HCEC 1CT (cell line): Measurements from ENCODE around the gene HOXB6.

Experiments used
- DNase-seq: peaks from one replicate; pipeline ENCODE4 v3.0.0-alpha.2; 2017

The HOXB6 gene

DNA sequence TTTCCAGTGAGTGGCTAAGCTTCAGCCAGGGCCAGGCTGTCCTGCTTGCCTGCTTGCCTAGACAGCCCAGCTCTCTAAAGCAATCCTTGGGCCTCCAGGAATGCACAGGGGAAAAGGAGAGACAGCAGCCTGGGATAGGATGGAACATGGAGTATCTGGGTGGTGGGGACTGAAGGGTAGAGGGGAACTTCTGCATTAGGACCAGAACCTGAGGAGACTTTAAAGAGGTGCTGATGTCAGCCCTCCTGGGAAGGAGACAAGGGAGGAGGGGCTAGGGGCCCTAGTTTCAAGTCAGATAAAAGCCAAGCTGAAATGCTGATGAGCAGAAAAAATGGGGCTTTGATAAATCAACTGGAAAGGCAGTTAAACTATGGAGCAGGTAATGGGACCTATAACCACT is 4.2 kb upstream of the HOXB6 start:
- no peak for DNase-seq

DNA sequence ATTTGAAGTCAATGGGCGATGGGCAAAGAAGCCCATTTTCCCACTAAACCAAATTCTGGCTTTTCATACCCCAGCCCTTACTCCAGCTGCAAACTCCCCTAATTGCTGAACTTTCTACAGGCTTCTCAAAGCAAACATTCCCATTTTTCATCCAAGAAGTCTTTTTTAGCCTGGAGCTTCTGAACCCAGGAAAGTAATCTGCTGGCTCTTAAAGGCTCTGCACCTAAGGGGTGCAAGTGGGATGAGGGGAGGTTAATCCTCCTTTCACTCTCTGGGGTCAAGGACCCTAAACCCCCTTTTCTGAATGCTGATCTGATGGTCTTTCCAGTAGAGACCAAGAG is 3.7 kb upstream of the HOXB6 start:
- DNase-seq = no peak

DNA sequence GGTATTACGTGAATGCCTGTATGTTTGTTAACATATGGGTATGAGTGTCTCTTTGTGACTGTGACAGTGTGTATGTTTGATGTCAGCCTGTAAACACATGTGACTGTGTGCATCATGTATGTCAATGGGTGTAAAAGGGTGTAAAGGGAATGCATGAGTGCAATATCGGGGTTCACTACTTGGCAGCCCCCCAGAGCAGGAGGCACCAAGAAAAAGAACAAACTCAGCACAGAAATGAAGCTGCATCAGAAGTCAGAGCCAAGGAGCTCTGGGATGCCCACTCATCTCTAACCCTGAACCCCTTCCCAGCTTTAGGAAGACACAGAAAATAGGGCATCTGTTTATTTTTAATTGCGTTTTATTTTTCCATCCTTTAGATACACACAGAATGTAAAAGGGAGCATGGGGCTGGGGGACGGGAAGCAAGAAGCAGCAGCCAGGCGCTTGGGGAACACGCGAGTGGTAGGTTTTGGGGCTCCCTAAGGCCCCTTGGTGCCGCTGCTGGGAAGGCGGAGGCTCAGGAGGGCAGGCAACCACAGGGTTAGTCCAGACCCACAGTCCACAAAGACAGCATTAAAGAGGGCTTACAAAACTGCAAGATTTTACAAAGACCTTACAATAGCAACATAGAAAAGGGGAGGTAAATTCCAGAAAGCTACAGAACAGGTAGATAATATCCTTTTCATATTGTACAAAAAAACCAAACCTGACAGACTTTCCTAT is 2.3 kb upstream of the HOXB6 start:
- DNase-seq = no peak

DNA sequence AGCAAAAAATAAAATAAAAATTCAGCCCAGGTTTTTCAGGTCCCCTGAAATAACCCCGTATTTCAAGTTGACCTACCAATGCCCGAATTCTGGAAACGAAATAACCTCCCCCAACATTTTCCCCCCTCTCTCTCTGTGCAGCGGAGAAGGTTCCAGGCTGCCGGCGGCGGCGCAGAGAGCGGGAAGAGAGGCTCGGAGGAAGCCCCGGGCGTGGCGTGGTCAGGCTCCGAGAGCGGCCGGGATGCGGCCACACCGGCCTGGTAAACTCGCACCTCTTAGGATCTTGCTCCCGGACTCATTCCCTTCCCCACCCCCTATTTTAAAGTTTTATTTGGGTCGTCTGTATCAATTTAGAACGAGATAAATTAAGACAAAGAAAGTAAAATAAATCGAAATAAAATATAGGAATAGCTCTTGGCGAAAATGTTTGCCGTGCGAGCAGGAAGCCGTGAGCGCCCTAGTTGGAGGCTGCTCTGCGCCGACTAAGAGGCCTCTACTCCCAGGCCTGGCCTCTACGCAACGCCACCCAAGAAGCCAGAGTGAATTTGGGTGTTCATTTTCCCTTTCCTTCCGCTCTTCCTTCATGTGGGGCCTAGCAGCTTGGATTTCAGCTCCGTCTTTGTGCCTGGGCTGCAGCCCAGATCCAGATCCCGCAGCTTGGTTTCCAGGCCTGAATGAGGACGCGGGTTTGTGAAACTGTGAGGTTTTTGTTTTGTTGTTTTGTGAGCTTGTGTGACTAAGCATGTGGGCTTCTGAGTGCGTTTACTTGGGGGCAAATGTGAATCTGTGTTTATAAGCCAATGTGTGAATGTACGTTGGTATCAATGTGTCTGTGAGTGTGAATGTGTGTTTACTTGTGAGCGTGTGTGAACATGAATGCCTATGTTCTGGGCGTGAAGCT is 1.5 kb upstream of the HOXB6 start:
- no peak for DNase-seq

DNA sequence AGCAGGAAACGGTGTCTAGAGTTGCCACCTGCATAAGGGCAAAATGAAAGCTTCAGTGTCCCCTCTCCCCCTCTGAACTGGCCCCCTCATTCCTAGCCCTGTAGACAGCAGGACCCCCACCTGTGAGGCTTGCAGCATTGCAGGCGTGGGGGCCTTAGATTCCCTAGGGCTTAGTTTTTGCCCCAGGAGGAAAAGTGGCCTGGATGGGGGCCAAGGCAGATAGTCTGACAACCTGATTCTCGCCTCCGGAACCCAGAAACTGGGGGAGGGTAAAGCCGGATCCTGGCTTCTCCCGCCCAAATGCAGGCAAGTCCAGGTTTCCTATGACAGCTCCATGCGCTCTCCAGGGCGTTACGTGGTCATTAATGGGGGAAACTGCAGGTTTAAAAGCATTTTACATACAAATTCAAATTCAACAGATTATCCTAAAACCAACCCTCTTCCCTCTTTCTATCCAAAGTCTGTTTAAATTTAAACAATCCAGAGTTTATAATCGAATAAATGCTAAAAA is 678 bp upstream of the HOXB6 start:
- no peak for DNase-seq

DNA sequence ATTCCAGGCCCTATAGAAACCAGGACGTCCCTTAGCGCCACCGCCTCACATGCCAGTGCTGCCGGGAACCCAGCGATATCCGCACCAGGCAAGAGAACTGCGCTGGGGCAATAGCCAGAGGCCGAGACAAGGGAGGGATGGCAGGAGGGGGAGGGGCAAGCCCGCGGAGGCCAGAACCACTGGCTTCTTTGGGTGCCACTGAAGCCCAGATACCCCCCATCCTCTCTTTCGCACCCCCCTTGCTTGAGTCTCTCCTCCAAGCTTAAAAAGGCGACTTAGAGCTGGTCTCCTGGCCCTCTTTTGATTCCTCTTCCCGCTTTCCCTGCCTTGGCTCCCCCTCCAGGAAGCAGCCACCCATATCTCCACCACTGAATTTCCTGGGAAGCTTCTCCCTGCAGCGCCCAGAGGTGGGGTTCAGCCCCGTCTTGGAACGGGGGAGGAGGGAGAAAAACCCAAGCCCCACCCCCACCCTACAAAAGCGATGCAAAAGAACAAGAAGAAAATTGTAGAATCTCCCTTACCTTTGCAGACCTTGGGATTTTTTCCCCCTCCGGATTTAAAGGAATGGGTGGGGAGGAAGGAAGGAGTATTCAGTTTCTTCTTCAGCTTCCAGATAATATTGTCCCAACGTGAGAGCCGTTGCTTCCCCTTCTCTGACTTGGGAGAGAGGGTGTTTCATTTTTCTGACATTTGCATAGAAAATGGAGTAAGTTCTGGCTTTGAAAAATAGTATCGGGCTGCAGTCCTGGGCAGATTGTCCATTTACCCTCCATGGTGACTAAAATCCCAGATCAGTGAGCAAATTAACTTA is 622 bp downstream of the HOXB6 start:
- peak; percentile 58 for DNase-seq

DNA sequence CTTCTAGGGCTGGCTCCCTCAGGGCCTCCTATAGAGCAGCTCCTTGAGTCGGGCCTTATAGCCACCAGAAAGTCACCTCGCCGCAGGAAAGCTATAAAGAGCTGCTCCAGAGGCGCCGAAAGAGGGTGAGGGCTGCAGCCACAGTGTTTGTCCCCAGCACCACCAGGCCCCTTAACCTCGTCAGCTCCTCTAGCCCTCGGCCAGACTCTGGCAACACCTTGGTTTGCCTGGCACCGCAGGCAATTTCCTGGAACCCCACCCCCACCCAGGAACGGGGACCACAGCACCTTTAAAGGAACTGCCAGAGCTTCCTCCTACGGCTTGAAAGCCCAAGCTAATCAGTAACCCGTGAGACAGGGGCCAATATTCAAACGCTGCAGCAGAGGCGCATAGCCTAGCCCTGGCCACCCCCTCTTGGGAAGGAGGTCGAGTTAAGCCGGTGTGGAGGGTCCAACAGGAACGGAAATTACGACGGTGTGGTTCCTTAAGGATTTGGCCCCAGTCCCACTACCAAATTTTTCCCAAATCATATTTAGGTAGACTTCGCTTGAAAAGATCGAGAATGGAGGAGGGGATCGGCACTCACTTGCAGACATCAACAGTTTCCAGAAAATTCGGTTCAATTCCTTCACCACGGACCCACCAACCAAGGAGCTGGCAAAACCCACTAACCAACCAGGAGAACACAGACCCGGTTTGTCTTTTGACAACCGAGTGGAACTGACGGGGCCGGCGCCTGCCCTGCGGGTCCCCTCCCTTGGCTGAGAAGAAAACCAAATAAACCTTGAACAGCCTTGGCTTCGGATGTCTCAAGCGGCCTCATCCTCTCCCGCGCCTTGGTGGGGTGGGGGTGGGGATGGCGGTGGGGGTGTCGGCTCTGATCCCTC is 3.0 kb downstream of the HOXB6 start:
- DNase-seq = no peak

DNA sequence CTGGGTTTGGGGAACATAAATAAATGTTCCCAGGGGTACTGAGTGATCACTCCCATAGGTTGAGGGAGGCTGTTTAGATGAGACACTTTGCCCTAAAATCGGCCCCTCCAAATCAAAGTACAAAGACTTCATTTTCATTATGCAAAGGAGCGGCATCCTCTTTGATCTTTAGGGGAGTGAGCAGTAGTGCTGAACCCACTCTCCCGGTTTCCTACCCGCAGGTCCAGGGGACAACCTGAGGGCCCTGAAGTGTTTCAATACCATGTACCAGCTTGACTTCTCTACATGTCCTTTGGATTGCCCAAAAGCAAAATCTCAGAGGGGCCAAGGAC is 3.6 kb downstream of the HOXB6 start:
- DNase-seq = no peak

DNA sequence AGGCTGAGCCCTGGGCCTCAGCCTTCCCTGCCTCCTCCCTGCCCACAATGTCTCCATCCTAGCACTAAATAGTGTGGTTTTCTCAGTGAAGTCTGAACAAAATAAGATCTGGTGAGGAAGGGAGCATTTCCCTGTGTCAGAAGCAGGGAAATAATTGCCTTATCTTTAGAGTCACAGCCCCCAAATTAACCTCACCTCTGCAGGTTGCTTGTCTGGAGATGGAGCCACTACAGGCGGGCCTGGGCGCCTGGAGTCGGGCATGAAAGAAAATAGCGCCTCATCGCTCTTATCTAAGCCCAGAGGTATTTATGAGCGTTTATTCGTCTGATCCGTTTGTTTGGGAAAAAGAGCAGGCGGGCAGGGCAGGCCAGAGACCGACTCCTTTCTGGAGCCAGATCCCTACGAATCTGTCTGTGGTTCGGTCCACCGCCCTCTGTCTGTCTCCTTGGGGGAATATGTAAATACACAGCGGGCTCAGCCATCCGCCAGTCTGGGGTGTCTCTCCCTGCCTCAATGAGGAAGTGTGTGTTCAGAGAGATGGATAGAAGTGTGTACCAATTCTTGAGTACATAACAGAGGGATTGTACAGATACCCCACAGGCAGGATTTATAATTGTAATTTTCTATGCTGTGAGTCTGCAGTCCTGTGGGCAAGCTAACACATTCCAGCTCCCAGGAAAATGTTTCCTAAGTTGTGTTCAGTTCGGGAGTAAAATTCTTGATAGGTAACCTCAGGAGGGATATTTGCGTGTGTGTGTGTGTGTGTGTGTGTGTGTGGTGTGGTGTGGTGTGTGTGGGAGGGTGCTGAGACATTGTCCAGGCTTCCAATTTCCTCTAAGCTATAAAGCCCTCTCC is 4.3 kb downstream of the HOXB6 start:
- no peak for DNase-seq

DNA sequence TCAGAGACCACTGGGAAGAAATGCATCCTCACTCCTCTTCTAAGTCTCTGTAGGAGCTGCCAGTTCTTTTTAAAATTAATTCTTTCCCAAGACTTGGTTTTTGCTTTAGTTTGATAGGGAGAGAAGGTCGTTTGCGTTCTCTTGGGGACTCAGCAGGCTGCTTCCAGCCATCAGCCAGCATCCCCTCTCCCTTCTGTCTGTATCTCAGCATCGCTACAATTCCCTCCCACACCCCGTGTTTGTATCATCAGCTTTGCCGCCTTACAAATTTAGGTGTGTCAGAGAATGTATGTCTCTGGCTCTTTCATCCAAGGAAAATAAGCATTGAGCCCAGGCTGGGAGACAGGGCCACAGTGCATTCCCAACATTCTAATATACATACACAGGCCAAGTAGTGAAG is 5.4 kb downstream of the HOXB6 start:
- DNase-seq = no peak

DNA sequence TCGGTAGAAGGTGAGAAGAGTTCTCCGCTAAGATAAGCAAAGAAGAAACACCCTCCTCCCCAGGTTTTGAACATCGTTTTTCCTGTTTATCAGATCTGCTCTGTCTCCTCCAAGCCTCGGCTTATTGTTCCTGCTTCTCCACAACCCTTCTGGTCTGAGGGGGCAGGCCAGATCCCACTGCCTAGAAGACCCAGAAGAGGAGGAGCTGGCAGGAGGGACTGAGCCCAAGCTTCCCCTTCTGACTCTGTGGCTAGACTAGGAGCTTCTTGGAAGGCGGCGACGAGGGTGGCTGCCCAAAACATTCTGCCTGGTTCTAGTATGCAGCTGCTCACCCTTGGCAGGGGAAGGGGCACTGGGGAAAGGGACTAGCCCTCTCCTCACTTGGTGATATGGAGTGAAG is 6.0 kb downstream of the HOXB6 start:
- DNase-seq = no peak

DNA sequence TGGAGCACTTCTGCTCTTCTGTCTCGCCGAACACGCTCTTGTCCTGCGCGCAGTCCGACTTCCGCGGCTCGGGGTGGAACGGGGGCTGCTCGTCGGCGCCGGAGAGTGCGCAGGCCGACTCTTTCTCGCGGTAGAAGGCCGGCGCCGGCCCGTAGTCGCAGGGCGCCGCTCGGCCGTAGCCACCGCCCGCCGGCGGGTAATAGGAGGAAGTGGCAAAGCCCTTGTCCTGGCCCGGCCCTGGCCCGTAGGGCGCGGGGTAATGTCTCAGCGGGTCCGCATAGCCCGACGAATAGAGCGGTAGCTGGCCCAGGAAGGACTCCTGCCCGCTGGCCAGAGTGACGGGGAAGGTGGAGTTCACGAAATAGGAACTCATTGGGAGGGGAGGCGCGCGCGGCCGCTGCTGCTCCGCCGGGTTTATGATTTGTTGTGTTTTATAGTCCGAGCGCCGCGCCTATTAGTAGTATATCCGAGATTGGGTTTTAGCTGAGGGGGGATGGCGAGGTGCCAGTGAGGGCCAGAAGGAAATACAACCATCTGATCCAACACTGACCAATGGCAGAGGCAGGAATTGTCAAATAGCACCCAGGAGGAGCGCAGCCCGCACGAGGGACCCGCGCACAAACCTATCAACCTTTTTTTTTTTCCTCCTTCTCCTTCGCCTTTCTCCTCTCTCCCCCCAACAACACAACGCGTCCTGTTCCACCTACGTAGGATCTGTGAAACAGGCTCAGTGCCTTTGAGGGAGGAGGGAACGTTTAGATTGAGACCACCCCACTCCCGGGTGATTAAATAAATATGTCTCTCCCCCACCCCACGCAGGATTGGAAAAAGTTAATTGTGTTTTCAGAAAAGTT is 6.8 kb downstream of the HOXB6 start:
- peak; percentile 76 for DNase-seq

DNA sequence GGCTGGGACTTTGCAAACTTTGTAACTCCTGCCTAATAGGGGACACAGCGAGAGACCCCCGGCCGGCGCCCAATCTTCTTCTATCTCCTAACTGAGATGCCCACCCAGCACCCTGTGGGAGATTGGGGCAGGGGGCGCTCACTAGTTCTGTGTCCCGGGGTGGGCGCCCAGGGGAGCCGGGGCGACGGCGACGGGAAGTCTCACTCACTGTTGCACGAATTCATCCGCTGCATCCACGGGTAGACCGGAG is 7.3 kb downstream of the HOXB6 start:
- no peak for DNase-seq

DNA sequence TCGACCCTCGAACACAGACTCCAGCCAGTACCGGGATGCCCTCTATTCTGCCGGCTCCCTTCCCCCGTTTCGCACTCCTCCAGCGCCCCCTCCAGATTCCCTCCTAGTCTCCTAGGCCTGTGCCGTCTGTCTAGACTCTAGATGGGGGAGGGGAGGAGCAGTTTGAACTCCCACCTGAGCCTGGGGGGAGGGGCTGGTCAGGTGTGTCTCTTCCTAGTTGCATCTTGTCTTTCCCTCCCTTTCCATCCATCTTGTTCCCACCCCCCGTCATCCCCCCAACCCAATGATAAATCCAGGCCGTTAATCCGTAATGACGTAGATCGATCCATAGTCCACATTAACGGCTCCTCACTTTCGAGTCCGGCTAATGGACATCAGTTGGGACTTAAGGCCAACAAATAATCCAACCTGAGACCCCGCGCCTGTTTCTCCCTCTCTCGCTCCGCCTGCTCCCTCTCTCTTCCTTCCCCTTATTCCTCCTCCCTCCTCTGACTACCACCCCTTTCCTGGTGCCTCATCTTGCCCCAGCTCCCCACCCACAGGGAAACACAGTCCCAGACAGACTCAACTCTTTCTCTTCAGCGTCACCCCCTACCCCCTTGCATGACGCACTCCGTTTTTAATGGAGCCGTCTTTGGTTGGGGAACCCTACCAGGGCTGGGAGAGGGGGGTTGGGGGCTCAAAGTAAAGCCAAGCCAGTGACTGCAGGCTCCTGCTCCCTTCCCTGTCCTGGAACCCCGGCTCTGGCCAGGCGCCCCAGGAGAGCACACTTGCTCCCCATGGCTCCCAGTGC is 7.9 kb downstream of the HOXB6 start:
- peak; percentile 41 for DNase-seq

DNA sequence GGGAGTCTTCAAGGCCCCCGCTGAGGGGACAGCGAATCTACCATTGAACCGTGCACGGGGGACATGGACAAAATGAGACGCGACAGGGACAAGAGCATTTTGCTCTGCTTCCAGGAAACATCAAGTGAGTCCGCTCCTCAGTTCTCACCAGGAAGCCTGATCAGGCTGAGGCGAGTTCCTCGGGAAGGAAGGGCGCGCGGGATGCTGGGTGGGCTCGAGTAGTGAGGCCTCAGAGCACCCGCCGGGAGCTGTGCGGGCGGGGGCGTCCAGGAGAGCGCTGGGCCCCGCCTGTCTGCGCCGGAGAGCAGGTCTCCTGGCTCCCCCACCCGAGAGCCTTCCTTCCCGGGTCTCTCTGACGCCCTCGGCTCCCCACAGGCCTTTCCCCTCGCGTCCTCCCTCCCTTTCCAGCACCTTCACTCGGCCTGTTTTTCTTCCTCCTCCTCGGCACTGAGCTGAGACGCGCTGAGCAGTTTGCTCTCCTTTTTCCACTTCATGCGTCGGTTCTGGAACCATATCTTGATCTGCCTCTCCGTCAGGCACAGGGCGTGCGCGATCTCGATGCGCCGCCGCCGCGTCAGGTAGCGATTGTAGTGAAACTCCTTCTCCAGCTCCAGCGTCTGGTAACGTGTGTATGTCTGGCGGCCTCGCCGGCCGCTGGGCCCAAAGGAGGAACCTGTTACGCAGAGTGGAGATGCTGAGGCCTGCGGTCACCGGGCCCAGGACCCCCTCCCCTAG is 8.6 kb downstream of the HOXB6 start:
- DNase-seq = no peak

DNA sequence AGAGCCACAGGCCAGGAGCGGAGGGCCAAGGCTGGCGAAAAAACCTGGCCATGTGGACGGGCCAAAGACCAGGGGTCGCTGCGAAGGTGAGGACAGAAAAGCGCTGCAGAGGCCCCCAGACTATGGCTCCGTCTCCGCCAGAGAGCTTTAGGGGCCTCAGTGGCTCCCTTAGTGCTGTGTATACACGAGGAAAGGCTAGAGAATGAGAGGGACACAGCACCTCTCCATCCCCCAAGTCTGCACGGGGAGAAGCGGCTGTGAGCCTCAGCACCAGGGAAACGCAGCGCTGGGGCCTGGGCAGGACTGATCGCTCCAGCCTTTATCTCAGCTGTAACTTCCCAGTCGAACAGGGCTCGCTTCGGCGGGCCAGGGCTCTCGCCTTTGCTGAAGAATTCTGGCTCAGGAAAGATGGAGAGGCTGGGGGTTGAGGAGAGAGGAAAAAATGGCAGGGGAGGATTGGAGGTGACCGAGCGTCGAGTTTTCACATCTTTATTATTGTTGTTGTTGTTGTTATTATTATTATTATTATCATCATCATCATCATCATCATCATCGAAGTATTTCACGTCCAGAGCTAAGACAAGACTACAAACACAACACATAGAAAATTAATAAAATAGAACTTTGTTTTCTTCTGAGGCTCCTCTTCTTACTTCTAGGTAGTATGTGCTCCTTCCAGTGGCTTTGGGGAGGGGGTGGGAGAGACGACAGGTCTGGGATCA is 9.3 kb downstream of the HOXB6 start:
- DNase-seq = no peak

DNA sequence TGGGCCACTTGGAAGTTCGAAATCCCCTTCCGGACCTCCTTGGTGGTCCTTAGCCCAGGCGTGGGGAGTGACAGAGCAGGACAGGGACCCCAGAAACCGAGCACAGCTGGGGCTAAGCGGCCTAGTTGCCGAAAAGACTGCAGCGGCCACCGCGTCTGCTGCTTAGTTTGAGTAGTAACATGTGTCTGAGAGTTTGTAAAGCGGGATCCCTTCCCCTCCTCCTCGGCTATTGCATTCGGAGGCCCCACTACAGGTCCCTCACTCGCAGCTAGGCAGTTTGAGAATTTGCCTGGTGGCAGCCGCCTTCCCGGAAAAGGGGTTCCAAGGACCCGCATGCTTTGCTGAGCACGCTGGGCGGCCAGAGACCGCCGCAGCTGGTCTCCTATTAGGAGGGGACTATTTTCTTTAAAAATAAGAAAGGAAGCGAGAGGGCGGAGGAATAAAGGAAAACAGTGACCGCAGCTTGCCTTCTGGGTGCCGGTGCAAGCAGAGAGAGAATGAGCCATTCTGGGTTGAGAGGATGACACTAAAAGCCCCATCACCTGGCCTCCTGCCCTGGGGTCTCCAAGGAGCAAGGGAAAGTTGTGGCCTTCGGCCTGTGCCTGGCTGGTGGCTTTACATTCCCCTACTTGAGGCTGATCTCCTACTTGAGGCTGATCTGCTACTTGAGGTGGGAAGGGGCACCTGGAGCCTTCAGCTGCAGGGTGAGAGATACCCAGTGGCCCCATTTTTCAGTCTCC is 10.1 kb downstream of the HOXB6 start:
- no peak for DNase-seq
